ENCODE results near the gene CDK14.

GRCh38 chr7:90751595-90751994 is 155.5 kb downstream of the CDK14 start:
- no peak for TF ChIP-seq CTCF (IDR thresholded peaks at IDR 0.05; ENCODE audit: borderline replicate concordance, extremely low read depth, low read length, poor library complexity, severe bottlenecking)
- no peak for TF ChIP-seq EZH2 (IDR thresholded peaks at IDR 0.05; ENCODE audit: borderline replicate concordance, low read depth, low read length, severe bottlenecking)

All from DND-41 (cell line).